ENCODE results near the gene ALPK3.
A peak's percentile ranks its signal among the peaks of the same experiment; 100 is the strongest.
"Not testable (repeated sequence)": the region's sequence is repeated elsewhere in the genome, so short reads cannot be mapped to it uniquely, and the experiment has no call there.

The ALPK3 gene

DNA sequence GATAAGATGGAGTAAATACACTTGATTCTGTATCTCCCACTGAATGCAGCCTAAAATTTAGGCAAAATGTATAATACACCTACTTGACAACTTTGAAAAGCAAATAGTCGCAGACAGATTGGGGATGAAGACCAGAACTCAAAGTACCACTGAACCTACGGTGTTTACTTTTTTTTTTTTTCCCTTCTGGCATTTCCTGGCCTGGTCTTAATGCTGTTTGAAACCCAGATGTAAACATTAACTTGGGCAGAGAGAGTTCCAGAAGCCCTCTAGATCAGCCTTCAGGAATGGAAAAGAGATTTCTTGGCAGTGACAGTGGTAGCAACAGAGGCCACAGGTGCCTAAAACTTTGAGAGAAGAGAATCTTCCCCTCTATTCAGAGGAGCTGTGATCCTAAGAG is 27.8 kb downstream of the ALPK3 start:
- DNase-seq (ENCODE audit: low spot score): no peak
- TF ChIP-seq CTCF (IDR thresholded peaks at IDR 0.05; ENCODE audit: extremely low read depth, insufficient read depth, missing control alignments): no peak
- in situ Hi-C loops (cut with MboI; ENCODE audit: low pct_unique_long_range_greater_than_20kb, low sequenced_read_pairs, unreplicated experiment): no loop called here

DNA sequence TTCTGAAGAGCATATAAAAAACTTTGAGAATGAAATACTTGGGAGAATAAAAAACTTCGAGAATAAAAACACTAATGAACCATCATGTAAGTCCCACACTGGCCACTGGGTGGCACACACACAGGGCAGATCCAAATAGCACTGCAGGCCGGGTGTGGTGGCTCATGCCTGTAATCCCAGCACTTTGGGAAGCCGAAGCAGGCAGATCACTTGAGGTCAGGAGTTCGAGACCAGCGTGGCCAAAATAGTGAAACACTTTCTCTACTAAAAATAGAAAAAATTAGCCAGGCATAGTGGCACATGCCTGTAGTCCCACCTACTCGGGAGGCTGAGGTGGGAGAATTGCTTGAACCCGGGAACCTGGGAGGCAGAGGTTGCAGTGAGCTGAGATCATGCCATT is 28.5 kb downstream of the ALPK3 start:
- TF ChIP-seq CTCF (IDR thresholded peaks at IDR 0.05; ENCODE audit: extremely low read depth, insufficient read depth, missing control alignments): peak; percentile 64
- in situ Hi-C loops (cut with MboI; ENCODE audit: low pct_unique_long_range_greater_than_20kb, low sequenced_read_pairs, unreplicated experiment); DNase-seq (ENCODE audit: low spot score): not testable (repeated sequence)

DNA sequence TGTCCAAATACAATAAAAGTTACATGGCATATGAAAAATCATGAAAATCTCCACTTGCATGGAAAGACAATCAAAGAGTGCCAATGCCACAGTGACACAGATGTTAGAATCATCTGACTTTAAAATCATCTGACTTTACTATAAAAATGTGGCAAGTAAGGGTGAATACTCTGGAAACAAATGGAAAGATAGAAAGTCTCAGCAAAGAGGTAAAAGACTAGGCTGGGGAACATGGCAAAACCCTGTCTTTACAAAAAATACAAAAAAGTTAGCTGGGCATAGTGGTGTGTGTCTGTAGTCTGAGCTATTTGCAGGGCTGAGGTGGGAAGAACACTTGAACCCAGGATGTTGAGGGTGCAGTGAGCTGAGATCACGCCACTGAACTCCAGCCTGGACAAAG is 29.1 kb downstream of the ALPK3 start:
- no peak for TF ChIP-seq CTCF (IDR thresholded peaks at IDR 0.05; ENCODE audit: extremely low read depth, insufficient read depth, missing control alignments)
- no peak for DNase-seq (ENCODE audit: low spot score)
- in situ Hi-C loops (cut with MboI; ENCODE audit: low pct_unique_long_range_greater_than_20kb, low sequenced_read_pairs, unreplicated experiment): no loop called here

- in situ Hi-C loops (cut with MboI; ENCODE audit: low pct_unique_long_range_greater_than_20kb, low sequenced_read_pairs, unreplicated experiment): no loop called here
- no peak for TF ChIP-seq CTCF (IDR thresholded peaks at IDR 0.05; ENCODE audit: extremely low read depth, insufficient read depth, missing control alignments)
- DNase-seq (ENCODE audit: low spot score): no peak
These were observed 30.2 kb downstream of the ALPK3 start for GRCh38 chr15:84847382-84847781.

DNA sequence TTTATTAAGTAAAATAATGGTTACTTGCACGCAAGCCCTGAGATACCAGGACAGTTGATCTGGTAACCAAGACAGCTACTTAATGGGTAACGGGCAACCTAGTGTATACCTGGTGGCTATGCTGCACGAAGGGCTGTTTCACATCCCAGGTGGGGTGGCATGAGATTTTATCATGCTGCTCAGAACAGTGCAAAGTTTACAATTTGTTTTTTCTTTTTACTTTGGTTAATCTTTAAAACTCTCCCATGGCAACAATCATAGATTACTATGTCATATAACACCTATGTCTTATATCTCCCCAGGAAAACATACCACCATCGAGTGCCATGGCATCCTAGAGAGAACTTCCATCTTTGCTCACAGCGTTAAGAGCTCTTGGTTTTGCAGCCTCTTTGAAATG is 35.1 kb downstream of the ALPK3 start:
- in situ Hi-C loops (cut with MboI; ENCODE audit: low pct_unique_long_range_greater_than_20kb, low sequenced_read_pairs, unreplicated experiment): no loop called here
- no peak for DNase-seq (ENCODE audit: low spot score)
- TF ChIP-seq CTCF (IDR thresholded peaks at IDR 0.05; ENCODE audit: extremely low read depth, insufficient read depth, missing control alignments): no peak

DNA sequence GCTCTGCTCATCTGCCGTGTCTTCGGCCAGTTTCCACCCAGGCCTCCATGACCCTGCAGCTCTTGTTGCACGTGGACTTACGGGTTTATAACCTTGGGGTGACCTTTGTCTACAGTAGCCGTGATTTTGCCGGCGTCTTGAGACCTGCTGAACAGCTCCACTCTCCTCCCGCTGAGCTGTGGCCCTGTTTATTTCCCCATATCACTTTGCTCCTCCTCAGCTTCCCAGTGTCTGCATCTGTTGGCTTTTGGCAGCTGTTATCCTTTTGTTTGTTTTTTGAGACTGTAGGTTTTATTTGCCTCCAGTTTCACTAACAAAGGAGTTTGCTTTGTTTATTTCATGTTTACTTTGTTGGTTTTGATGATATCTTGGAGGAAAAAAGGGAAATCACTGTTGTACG is 38.0 kb downstream of the ALPK3 start:
- DNase-seq (ENCODE audit: low spot score): no peak
- in situ Hi-C loops (cut with MboI; ENCODE audit: low pct_unique_long_range_greater_than_20kb, low sequenced_read_pairs, unreplicated experiment): no loop called here
- TF ChIP-seq CTCF (IDR thresholded peaks at IDR 0.05; ENCODE audit: extremely low read depth, insufficient read depth, missing control alignments): no peak

- TF ChIP-seq CTCF (IDR thresholded peaks at IDR 0.05; ENCODE audit: extremely low read depth, insufficient read depth, missing control alignments): no peak
- in situ Hi-C loops (cut with MboI; ENCODE audit: low pct_unique_long_range_greater_than_20kb, low sequenced_read_pairs, unreplicated experiment): no loop called here
- no peak for DNase-seq (ENCODE audit: low spot score)
These were observed 38.6 kb downstream of the ALPK3 start for GRCh38 chr15:84855765-84856164.
